Measurements from ENCODE around the gene SAC3D1. TPM values are rescaled to one million over a fixed set of nuclear protein-coding genes. Genes with fewer than 3 reads are reported as not detected.

SAC3D1 gene
- polyA plus RNA-seq, 1 donor, result 12.5 TPM

DNA sequence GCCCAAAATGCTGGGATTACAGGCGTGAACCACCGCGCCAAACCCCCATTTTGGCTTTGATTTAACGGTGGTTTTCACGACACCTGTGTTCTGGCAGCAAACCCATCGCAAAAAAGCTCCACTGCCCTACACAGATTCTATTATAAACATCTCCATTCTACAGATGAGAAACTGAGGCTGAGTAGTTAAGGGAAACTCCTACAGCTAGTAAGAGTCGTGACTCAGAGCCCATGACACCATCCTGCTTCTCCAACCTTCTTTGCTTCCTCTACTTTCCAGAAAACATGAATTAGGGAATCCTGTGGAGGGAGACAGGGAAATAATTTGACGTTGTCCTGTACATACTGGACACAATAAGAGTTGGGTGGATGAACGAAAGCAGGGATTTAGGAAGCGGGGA is 14.2 kb upstream of the SAC3D1 start:
- DNase-seq (ENCODE audit: low read depth), result no peak

DNA sequence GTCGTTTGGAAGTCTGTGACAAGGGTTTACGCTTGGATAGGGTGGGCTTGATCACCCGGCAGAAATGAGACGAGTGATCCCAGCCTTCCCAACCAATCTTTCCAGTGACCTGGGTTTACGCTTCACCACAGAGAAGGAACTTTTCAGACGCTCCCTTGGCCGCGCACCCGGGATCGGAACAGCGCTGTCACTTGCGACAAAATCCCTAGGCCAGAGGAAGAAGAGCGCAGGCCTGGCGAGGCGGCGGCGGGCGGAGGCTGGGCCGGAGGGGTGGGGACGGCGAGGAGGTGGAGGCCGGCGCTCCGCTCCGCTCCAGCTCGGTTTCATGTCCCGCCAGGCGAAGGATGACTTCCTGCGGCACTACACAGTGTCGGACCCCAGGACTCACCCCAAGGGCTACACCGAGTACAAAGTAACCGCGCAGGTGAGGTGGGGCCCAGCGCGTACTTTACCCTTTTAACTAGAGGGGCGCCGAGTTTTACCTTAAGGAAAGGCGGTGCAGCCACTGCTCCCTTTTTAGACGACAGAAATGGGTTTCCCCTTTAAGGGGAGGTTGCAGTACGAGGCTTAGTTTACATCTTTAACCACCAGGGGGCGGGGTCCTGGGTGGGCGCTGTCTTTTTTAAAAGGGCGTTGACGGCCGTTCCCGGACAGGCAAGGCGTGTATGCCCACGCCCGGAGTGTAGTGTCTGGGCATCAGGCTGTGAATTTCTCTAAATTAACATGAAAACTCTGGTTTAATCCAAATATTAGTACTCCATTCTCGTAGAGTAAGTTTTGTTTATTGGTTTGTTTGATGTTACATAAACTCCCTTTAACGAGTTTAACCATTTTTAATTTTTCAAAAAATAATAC is 13.6 kb upstream of the SAC3D1 start, which contains the start of gene SNX15:
Gene SNX15, plus strand, starts transcription at position 227 of the 855 bp plus-strand sequence. Its CDS starts 99 bp downstream, at position 326.
- DNase-seq (ENCODE audit: low read depth), result peak; percentile 93

DNA sequence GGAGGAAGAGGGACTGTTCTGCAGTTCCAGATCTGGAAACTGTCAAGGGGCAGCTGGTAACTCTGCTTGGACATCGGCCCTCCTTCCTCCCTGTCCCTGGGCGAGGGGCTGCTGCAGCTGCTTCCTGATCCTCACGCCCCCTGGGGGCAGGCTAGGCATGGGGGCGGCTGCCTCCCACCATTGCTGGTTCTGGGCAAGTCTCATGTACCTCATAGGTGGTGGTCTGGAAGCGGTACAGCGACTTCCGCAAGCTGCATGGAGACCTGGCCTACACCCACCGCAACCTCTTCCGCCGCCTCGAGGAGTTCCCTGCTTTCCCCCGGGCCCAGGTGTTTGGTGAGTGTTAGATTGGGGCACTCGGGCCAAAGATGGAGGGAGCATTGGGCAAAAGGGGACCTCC is 8.8 kb upstream of the SAC3D1 start:
- no peak for DNase-seq (ENCODE audit: low read depth)

DNA sequence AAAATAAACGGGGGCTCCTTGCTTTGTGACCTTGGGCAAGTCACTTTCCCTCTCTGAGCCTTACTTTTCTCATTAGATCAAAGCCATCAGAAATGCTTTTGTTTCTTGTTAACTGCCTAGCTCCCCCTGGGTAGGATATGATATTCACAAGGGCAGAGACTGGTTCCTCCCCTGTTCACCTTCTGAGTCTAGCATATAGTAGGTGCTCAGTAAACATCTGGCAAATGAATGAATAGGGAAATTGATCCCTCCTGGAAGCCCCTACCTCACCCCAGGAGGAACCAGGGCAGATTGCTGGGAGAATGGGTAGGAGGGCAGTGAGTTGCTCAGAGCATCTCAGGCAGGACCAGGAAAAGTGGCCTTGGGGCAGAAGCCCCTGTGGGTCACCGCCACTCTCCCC is 6.6 kb upstream of the SAC3D1 start:
- DNase-seq (ENCODE audit: low read depth), result no peak

DNA sequence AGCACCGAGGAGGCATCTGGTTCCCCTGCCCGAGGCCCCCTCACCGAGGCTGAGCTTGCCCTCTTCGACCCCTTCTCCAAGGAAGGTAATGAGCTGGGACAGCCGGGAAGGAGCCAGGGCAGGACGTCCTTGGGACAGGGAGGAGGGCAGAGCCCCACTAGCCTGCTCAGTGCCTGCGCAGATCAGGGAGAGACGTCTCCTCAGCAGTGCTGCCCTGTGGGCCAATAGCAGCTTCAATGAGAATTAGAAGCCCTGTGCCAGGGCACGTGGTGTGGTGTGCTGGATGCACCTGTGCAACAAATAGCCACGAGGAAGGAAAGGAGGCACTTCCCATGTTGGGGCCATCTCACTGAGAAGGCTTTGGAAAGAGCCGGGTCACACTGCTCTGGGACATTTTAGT is 5.4 kb upstream of the SAC3D1 start:
- DNase-seq (ENCODE audit: low read depth), result no peak

DNA sequence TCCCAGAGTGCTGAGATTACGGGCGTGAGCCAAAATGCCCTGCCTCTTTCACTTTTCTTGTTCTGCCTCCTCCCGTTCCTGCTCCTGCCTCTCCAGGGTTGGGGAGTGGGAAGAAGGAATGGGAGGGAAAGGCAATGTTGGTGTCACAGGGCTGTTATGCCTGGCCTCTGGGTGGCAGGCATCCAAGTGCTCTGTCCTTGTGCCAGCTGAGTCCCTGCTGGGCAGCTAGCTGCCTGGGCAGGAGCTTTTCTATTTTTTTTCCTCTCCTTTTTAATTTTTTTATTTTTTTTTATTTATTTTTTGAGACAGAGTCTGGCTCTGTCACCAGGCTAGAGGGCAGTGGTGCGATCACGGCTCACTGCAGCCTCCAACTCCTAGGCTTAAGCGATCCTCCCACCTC is 4.1 kb upstream of the SAC3D1 start:
- no peak for DNase-seq (ENCODE audit: low read depth)

DNA sequence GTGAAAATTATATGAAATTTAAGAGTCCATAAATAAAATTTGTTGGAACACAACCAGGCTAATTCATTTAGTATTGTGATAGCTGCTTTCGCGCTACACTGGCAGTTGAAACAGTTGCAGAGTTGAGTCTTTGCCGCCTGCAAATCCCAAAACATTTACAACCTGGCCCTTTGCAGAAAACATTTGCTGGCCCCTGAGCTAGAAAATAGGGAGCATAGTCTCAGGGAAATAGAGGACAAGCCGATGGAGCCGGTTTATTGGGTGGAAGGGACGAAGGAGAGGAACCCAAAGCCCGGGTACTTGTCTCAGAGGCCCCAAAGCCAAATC is 527 bp upstream of the SAC3D1 start:
- no peak for DNase-seq (ENCODE audit: low read depth)

DNA sequence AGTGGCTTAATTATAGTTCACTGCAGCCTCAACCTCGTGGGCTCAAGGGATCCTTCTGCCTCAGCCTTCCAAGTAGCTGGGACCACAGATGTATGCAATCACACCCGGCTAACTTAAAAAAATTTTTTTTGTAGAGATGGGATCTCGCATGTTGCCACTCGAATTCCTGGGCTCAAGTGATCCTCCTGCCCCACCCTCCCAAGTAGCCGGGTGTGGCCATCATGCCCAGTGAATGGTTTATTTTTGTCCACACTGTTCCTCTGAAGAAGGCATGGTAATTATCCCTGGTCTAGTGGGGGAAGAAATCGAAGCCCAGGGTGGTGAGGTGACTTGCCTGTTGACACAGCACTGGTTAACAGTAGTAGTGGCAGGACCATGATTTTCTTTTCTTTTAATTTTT is 1.9 kb downstream of the SAC3D1 start:
- DNase-seq (ENCODE audit: low read depth), result no peak

DNA sequence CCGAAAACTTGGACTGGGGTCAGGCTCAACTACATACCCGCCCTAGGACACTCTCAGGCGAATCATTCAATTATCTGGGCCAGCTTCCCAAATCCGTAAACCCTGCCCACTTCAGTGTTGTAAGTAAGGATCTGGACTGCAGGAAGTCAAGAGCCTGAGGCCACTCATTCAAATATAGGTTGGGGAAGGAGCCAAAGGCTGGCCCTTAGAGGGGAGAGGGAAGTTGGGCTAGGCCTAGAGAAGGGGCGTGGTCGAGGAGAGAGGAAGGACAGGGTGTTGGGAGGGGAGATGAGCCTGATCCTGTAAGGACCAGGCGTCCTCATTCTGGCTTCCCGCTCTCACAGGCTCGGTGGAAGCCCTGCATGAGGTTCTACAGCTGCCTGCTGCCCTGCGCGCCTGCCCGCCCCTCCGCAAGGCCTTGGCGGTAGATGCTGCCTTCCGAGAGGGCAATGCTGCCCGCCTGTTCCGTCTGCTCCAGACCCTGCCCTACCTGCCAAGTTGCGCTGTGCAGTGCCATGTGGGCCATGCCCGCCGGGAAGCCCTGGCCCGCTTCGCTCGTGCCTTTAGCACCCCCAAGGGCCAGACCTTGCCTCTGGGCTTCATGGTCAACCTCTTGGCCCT is 3.0 kb downstream of the SAC3D1 start:
- no peak for DNase-seq (ENCODE audit: low read depth)

DNA sequence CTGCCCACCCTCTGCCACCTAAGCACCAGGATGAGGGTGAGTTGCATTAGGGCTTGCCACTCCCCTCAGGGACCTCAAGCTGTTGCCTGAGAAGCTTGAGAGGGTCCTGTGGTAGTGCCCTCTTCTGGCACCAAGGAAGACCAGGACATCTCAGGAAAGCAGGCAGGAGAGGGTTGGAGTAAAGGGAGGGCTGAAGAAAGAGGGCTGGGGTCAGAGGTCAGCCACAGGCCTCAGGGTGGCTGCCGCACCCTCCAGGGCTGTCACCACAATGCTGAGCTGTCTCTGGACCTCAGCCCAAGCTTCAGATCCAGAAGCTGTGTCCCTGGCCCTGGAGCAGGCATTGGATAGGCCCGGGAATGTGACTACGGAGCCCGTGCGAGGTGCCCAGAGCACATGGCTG is 4.1 kb downstream of the SAC3D1 start:
- no peak for DNase-seq (ENCODE audit: low read depth)

DNA sequence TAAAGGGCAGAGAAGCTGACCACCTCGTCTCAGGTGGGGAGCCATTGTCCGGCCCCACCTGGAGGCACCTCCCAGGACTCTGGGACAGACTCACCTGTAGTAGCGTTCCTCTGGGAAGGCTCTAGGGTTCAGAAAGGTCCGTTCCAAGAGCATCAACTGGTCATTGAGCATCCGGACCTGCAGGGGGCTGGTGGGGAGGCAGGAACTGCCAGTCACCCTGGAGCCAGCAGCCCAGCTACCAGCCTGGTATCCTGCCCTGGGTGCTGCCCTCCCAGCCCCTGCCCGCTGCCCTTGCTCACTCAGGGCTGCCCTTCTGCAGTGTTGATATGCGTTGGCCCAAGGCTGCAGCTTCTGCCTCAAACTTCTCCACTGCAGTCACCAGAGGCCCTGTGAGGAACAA is 4.7 kb downstream of the SAC3D1 start:
- no peak for DNase-seq (ENCODE audit: low read depth)

DNA sequence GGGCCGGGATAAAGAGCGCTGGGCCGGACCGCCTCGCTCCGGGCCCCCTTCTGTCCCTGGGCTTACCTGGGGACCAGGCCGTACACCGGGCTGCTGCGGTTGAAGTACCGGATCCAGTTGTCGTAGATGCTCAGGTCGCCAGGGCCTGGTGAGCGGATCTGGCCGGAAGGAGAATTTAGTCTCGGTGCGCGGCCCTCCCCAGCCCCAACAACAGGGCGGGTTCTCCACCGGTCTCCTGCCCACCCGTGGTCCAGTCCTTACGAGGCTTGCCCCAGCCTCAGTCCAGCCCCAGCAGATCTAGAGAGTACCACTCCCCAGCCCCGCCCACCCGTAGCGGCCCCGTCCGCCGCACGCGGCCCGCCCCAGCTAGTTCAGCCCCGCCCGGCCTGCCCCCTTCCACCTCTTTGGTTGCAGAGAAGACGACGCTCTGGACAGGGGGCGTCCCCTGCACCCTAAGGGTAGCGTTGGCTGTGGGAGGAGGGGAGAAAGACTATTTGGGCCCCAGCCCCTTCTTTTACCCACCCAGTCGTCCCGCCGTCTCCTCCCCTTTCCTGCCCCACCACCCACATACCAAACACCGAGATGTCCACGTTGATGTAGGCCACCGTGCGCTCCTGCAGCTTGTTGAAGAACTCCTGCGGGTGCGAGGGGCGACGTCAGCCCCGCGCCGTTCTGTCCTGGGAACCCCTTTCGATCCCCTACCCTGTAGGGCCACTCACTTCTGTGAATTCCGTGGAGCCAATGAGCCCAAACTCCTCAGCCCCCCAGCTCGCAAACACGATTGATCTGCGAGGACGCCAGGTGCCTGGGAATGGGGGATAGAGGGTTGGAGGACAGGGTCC is 6.8 kb downstream of the SAC3D1 start:
- no peak for DNase-seq (ENCODE audit: low read depth)

DNA sequence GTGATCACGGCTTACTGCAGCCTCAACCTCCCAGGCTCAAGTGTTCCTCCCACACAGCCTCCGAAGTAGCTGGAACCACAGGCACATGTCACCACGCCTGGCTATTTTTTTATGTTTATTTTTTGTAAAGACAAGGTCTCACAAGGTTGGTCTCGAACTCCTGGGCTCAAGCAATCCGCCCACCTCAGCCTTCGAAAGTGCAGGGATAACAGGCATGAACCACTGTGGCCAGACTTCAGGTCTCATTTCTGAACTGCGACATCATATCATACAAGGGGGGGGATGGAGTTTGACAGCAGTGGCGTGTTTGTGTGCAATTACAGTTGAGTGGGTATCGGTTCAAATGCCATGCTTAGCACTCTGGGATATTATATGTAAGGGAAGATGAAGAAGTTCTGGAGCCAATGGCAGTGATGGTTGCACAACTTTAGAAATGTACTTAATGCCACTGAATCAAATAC is 10.4 kb downstream of the SAC3D1 start:
- no peak for DNase-seq (ENCODE audit: low read depth)

DNA sequence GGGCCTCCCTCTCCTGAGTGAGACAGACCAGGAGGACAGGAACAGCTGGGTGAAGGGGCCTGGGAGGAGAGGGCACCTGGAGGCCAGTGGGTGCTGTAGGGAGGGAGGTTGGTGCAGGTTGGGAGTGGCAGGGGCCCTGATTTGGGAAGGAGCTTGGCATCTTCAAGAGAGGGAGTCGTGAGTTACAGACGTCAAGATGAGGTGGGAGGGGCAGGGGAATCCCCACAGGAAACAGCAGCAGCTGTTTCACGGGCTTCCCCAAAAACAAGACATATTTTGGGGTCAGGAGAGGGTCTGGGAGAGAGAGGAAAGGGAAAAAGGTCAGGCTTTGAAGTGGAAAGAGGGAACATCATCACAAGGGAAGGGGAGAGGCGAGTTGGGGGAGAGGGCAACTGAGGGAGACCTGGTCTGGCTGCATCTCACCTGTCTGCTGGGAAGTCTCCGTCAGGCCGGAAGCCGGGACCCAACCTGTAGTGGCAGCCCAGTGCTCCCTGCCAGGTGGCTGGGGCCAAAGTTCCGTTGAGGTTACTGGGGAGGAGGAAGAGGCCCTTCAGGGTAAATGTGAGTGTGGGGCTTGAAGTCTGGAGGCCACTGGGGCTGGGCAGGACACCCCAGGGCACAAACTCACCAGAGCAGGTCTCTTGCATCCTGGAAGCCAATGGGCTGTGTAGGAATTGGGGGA is 13.0 kb downstream of the SAC3D1 start:
- no peak for DNase-seq (ENCODE audit: low read depth)

DNA sequence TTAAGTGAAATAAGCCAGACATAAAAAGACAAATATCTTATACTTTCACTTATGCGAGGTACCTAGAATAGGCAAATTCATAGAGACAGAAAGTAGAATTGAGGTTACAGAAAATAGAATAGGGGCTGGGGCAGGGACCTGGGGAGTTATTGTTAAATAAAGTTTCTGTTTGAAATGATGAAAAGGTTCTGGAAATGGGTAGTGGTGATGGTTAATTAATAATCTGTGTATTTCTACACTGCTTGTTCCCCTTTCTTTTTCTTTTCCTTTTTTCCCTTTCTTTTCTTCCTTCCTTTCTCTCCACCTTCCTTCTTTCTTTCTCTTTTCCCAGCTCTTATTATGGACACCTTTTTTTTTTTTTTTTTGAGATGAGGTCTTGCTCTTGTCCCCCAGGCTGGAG is 14.5 kb downstream of the SAC3D1 start:
- DNase-seq (ENCODE audit: low read depth), result no peak

DNA sequence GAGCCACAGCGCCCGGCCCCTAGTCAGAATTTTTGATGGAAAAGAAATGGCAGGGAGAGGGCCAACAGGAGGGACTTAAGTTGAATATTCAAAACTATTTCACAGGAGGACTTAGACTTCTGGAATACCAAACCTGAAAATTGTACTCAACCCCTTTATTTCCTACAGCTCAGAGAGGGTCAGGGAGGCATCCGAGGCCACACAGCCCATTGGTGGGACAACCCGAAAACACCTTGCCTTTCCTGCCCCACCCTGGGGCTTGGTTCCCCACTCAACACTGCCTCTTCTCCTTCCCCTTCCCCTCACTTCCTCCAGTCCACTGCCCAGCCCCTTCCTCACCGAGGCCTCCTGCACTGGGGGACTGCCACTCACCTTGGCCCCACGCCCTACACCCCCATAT is 16.0 kb downstream of the SAC3D1 start:
- DNase-seq (ENCODE audit: low read depth), result no peak

DNA sequence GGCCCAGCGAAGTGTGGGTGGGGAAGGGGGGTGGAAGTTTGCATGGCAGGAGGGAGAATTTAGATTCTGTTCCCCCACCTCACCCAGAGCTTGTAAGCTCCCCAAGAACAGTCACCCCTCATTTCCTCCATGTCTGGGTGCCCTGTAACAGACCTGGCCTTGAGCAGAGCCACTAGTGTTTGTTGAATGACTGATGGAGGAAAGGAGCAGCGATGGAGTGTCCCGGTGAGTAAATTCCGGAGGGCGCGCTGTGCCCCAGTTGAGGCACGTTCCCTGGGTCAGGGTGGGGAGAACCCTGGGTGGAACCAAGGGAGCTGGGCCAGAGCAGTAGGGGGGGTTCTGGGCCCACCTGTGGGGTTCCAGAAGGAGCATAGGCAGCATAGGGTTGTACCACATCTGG is 16.5 kb downstream of the SAC3D1 start:
- DNase-seq (ENCODE audit: low read depth), result no peak

DNA sequence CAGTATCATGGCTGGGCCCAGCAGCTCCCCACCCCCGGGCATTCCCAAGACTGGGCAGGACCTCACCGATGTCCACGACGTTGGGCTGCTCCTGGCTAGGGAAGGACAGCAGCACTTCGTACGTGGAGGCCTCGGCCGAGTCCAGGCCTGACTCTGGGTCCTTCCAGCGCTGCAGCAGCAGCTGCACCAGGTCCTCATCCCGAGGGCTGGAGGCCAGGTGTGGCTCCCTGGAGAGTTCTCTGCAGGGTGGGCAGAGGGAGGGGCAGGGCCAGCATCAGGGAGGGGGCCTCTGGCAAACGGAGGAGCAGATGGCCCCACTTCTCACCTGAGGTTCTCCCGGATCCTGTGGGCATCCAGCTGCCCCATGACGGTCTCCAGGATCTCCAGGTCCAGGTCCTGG is 17.0 kb downstream of the SAC3D1 start:
- DNase-seq (ENCODE audit: low read depth), result no peak

DNA sequence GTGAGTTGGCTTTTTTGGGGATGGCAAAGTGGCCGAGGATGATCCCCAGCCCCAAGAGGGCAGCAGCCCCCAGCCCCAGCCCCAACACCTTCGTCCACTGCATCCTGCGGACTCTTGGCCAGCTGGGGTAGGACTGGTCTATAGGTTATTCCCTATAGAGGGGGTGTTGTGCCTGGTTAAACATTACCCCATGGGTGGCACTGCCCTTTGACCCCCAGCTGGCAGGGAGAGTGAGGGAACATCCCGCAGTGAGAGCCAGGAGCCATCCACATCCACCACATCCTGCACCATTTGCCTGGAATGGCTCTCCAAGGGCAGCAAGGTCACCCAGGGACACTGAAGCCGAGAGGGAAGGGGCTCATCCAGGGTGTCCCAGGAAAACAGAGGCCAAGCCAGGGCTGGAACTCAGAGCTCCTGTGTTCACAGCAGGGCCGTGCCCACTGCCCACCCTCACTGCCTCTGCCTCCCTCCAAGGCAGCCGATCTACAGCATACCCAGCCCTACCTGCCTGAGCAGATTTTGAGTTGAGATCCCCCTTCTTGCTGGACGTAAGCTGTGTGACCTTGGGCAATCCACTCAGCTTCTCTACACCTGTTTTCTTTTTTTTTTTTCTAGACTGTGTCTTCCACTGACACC is 17.5 kb downstream of the SAC3D1 start, which contains the start of gene NAALADL1:
Gene NAALADL1, minus strand, starts transcription at position 135 of the 636 bp plus-strand sequence. Its CDS starts 32 bp downstream, at position 103.
- DNase-seq (ENCODE audit: low read depth), result no peak

DNA sequence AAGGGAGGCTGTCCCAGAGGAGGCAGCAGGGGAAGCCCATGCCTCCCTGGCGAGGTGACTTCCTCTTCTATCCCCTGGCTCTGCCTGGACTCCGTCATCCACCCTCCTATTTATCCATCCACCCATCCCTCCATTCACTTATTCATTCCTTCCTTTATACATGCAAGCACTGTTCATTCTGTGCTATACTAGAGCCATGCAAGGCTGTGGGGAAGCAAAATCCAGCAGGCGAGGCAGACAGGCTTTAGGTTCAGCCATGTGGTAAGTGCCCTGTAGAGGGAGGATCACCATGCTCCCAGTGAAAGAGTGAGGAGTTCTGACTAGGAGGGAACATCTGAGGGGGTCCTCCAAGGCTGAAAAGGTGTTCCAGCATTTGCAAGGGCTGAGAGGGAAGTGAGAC is 18.5 kb downstream of the SAC3D1 start:
- DNase-seq (ENCODE audit: low read depth), result no peak
